Left ventricle myocardium inferior (tissue), 1 donor: ENCODE measurements around the gene CXCR5. TPM values are rescaled to one million over a fixed set of nuclear protein-coding genes. Genes with fewer than 3 reads are reported as not detected.

Source experiments
- DNase-seq: peaks from one replicate; pipeline ENCODE4 v3.0.0-alpha.2; 2020
- H3K27ac ChIP-seq: fragments of 200-600 bp; replicated peaks from 2 replicates; pipeline ENCODE4 v1.8.0; 2021
- H3K27me3 ChIP-seq: fragments of 200-600 bp; 2 replicates; pipeline ENCODE4 v1.8.0; 2021; ENCODE audit warnings: low read depth
- H3K36me3 ChIP-seq: fragments of 200-600 bp; 2 replicates; pipeline ENCODE4 v1.8.0; 2021
- H3K4me1 ChIP-seq: fragments of 200-600 bp; 2 replicates; pipeline ENCODE4 v1.8.0; 2021
- H3K4me3 ChIP-seq: fragments of 200-600 bp; 2 replicates; pipeline ENCODE4 v1.8.0; 2021; ENCODE audit warnings: mild to moderate bottlenecking, moderate library complexity
- H3K9me3 ChIP-seq: fragments of 200-600 bp; replicated peaks from 2 replicates; pipeline ENCODE4 v1.8.0; 2021
- intact Hi-C: fragments of 100-400 bp; cut with micrococcal nuclease; formaldehyde crosslinking; loops from one replicate; pipeline ENCODE4 v1.11.0; 2022
- microRNA-seq: library from miRNA; unstranded; fragments of <30 nt; microRNA quantifications from one replicate; pipeline ENCODE4 v1.2.0, GENCODE V29; 2020
- total RNA-seq: library from RNA; stranded (reverse); fragmentation: NEBNext Ultra II Directional; extraction: Animal tissue kit (Norgen Biotek cat#: 25700); gene quantifications from one replicate; pipeline ENCODE4 v1.2.1, GENCODE V29; 2021
- TF ChIP-seq, protein P1 (sequence below): fragments of 200-600 bp; IDR thresholded peaks from 2 replicates; pipeline ENCODE4 v1.8.0; 2021; ENCODE audit warnings: antibody characterized with exemption, mild to moderate bottlenecking, borderline replicate concordance
- donor health status: DM: no; HTN: yes; CAD: no; lungs with severe emphysema.

The CXCR5 gene
- total RNA-seq, 1 donor from 2014 or later: not detected

- TF ChIP-seq, protein P1, sequence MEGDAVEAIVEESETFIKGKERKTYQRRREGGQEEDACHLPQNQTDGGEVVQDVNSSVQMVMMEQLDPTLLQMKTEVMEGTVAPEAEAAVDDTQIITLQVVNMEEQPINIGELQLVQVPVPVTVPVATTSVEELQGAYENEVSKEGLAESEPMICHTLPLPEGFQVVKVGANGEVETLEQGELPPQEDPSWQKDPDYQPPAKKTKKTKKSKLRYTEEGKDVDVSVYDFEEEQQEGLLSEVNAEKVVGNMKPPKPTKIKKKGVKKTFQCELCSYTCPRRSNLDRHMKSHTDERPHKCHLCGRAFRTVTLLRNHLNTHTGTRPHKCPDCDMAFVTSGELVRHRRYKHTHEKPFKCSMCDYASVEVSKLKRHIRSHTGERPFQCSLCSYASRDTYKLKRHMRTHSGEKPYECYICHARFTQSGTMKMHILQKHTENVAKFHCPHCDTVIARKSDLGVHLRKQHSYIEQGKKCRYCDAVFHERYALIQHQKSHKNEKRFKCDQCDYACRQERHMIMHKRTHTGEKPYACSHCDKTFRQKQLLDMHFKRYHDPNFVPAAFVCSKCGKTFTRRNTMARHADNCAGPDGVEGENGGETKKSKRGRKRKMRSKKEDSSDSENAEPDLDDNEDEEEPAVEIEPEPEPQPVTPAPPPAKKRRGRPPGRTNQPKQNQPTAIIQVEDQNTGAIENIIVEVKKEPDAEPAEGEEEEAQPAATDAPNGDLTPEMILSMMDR: no peak
- Histone ChIP-seq H3K9me3 (no peaks in the 10 kb centered on the region), H3K4me3 (no peak overlapping the region), H3K4me1 (peaks cover 17% of the 10 kb centered on the region), H3K27me3 (peaks cover 28% of the 10 kb centered on the region), H3K36me3 (no peaks in the 10 kb centered on the region), H3K27ac (no peak overlapping the region)
- no peak for DNase-seq
- intact Hi-C loops: no loop called here
Observed at GRCh38 chr11:118935376-118935775, 51.7 kb downstream of the CXCR5 start.

- no peak overlapping the region for H3K4me3 ChIP-seq
- TF ChIP-seq, protein P1: no peak
- no peak overlapping the region for H3K27ac ChIP-seq
- H3K27me3 ChIP-seq: peaks cover 57% of the 10 kb centered on the region
- no peaks in the 10 kb centered on the region for H3K36me3 ChIP-seq
- peaks cover 4% of the 10 kb centered on the region for H3K4me1 ChIP-seq
- no peak for DNase-seq
- intact Hi-C loops: no loop called here
- no peaks in the 10 kb centered on the region for H3K9me3 ChIP-seq
Observed at GRCh38 chr11:118938491-118939403, 55.1 kb downstream of the CXCR5 start.

GRCh38 chr11:118939404-118939915 is 55.8 kb downstream of the CXCR5 start:
- intact Hi-C loops: no loop called here
- Histone ChIP-seq H3K4me1 (no peaks in the 10 kb centered on the region), H3K4me3 (no peak overlapping the region), H3K27me3 (peaks cover 65% of the 10 kb centered on the region), H3K9me3 (no peaks in the 10 kb centered on the region), H3K27ac (no peak overlapping the region), H3K36me3 (no peaks in the 10 kb centered on the region)
- DNase-seq: no peak
- TF ChIP-seq, protein P1: no peak

DNA sequence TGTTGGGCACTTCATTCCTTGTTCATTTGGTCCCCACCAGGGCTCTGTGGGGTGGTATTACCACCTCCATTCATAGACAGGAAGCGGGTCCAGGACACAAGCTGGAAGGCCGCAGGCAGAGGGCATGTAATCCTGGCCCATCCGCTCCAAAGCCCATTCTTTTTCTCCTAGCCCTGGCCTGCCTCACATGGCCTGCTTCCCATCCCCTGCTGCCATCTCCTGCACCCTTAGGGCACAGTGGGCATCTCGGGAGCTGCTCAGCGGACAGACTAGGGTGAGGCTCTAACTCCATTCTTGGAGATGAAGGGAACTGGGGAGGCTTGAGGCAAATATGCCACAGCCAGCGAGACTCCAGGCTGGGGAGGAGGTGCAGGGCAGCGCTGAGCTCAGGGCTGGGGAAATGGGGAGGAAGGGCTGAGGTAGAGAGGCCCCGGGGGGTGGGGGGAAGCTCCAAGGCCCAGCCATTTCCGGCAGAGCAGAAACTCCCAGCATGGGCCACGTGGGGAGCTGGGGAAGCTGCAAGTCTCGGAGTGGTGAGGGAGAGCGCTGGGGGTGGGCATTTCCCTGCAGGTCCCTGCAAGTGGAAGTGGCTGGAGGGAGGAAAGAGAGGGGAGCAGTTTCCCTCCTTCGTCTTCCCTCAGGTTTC is 56.4 kb downstream of the CXCR5 start:
- TF ChIP-seq, protein P1: no peak
- no peak overlapping the region for H3K27ac ChIP-seq
- no peaks in the 10 kb centered on the region for H3K36me3 ChIP-seq
- DNase-seq: no peak
- peaks cover 70% of the 10 kb centered on the region for H3K27me3 ChIP-seq
- no peaks in the 10 kb centered on the region for H3K9me3 ChIP-seq
- no peaks in the 10 kb centered on the region for H3K4me1 ChIP-seq
- H3K4me3 ChIP-seq: no peak overlapping the region
- intact Hi-C loops: no loop called here

GRCh38 chr11:118947091-118947490 is 63.4 kb downstream of the CXCR5 start:
- Histone ChIP-seq H3K27ac (no peak overlapping the region), H3K4me1 (no peaks in the 10 kb centered on the region), H3K27me3 (peaks cover 52% of the 10 kb centered on the region), H3K36me3 (no peaks in the 10 kb centered on the region), H3K4me3 (no peak overlapping the region), H3K9me3 (no peaks in the 10 kb centered on the region)
- TF ChIP-seq, protein P1: no peak
- no peak for DNase-seq
- intact Hi-C loops: no loop called here

Small RNA genes lying within 50 kb of the gene (microRNA-seq; reads per million reads assigned to microRNA genes)
- gene MIR4492: not detected

Other genes starting within 250 kb of the CXCR5 start
- not detected for gene TREH, start 204.2 kb upstream of the CXCR5 start, total RNA-seq
- 134 TPM for gene DDX6, start 92.7 kb upstream of the CXCR5 start, total RNA-seq
- gene BCL9L, start 42.0 kb downstream of the CXCR5 start, total RNA-seq: 43.8 TPM
- not detected for gene UPK2, start 72.4 kb downstream of the CXCR5 start, total RNA-seq
- not detected for gene FOXR1, start 87.9 kb downstream of the CXCR5 start, total RNA-seq
- gene CENATAC, start 114.2 kb downstream of the CXCR5 start, total RNA-seq: 9.7 TPM
- 767 TPM for gene RPS25, start 134.5 kb downstream of the CXCR5 start, total RNA-seq
- gene TRAPPC4, start 134.9 kb downstream of the CXCR5 start, total RNA-seq: 32.7 TPM
- 5.4 TPM for gene SLC37A4, start 147.0 kb downstream of the CXCR5 start, total RNA-seq
- 71.8 TPM for gene HYOU1, start 173.3 kb downstream of the CXCR5 start, total RNA-seq
- gene VPS11, start 183.9 kb downstream of the CXCR5 start, total RNA-seq: 22.0 TPM
- gene HMBS, start 201.0 kb downstream of the CXCR5 start, total RNA-seq: 25.2 TPM
- gene DPAGT1, start 218.0 kb downstream of the CXCR5 start, total RNA-seq: 15.4 TPM
- gene C2CD2L, start 223.5 kb downstream of the CXCR5 start, total RNA-seq: 10.8 TPM
- 13.9 TPM for gene HINFP, start 237.7 kb downstream of the CXCR5 start, total RNA-seq